Measurements from ENCODE around the gene EPHB1. TPM values are rescaled to one million over a fixed set of nuclear protein-coding genes. Genes with fewer than 3 reads are reported as not detected.

The EPHB1 gene
- total RNA-seq, 1 experiment from 2014 or later: 0.86 TPM

DNA sequence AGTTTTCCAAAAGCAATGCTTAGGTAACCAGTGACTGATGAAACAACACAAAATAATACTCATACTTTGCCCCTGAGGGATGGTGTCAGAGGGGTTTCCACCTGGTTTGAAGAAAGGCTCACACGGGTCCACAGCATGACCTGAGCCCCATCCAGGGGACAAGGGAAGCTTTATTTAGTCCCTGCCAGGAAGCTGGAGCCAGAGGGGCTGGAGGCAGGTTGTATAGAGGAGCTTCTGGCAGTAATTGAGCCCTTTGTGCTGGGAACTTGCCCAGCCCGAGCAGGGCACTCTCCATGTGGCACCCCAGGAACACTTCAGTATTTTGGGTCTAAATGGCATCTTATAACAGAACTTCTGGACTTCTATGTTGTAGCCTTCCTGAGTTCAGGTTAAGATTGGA is 39.2 kb upstream of the EPHB1 start:
- POLR2A ChIA-PET: no interaction called here
- DNase-seq (ENCODE audit: low read depth, low spot score) (no peak), ATAC-seq (no peak)
- Histone ChIP-seq H3K27ac (ENCODE audit: low read depth, low read length) (no peak overlapping the region), H3K4me1 (ENCODE audit: control insufficient read depth in 1 of 2, insufficient read depth in 2 of 2, low read length in 2 of 2) (no peaks in the 10 kb centered on the region), H3K27me3 (ENCODE audit: insufficient read depth, low read length) (peaks cover 25% of the 10 kb centered on the region; the same call in 1 of the 2 replicates), H3K9me2 (ENCODE audit: insufficient read depth) (no peaks in the 10 kb centered on the region), H3K9ac (ENCODE audit: low read length) (no peak overlapping the region), H2AFZ (ENCODE audit: low read depth, low read length, poor library complexity, severe bottlenecking) (no peak overlapping the region), H3K4me2 (ENCODE audit: low read length) (no peak overlapping the region), H3K4me3 (replicated peaks in 1 of 2; ENCODE audit: low read depth in 1 of 2, low read length in 2 of 2) (no peak overlapping the region), H3K79me2 (ENCODE audit: insufficient read depth, low read length) (no peaks in the 10 kb centered on the region), H3K36me3 (ENCODE audit: control insufficient read depth in 1 of 2, insufficient read depth in 2 of 2, low read length in 2 of 2) (no peaks in the 10 kb centered on the region), H4K20me1 (ENCODE audit: insufficient read depth) (no peaks in the 10 kb centered on the region), H3K9me3 (ENCODE audit: control insufficient read depth in 1 of 2, insufficient read depth in 1 of 2, low read depth in 1 of 2, low read length in 2 of 2) (no peaks in the 10 kb centered on the region)
- CTCF ChIA-PET: interaction anchor here (1.1 to 3.6 kb wide), 4 partner anchors 14 to 748 kb away, joined by 3 to 29 read pairs (median 4); no protein-coding TSS in a partner anchor
- no peak for TF ChIP-seq JUND (IDR thresholded peaks at IDR 0.05)
- no peak for TF ChIP-seq EZH2 (IDR thresholded peaks at IDR 0.05)
- TF ChIP-seq POLR2A (IDR thresholded peaks at IDR 0.05; ENCODE audit: borderline replicate concordance, extremely low read depth, insufficient read depth, insufficient read length): no peak
- no peak for TF ChIP-seq EGR1 (IDR thresholded peaks at IDR 0.05; ENCODE audit: low read depth)
- no peak for TF ChIP-seq FOSL1 (IDR thresholded peaks at IDR 0.05; ENCODE audit: low read depth)
- TF ChIP-seq YY1 (IDR thresholded peaks at IDR 0.05; ENCODE audit: extremely low read depth, insufficient replicate concordance, low read depth, low read length): no peak
- no peak for TF ChIP-seq ZNF274 (IDR thresholded peaks at IDR 0.05; ENCODE audit: low read depth, low read length)
- TF ChIP-seq, protein P1, sequence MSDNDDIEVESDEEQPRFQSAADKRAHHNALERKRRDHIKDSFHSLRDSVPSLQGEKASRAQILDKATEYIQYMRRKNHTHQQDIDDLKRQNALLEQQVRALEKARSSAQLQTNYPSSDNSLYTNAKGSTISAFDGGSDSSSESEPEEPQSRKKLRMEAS (IDR thresholded peaks at IDR 0.05): no peak
- TF ChIP-seq ZFX (IDR thresholded peaks at IDR 0.05): no peak
- TF ChIP-seq, protein P2, sequence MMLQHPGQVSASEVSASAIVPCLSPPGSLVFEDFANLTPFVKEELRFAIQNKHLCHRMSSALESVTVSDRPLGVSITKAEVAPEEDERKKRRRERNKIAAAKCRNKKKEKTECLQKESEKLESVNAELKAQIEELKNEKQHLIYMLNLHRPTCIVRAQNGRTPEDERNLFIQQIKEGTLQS (IDR thresholded peaks at IDR 0.05): no peak
- TF ChIP-seq EZH2phosphoT487 (IDR thresholded peaks at IDR 0.05; ENCODE audit: borderline replicate concordance): no peak
- no peak for TF ChIP-seq POLR2AphosphoS5 (IDR thresholded peaks at IDR 0.05; ENCODE audit: low read depth, low read length)
- no peak for TF ChIP-seq CEBPB (IDR thresholded peaks at IDR 0.05; ENCODE audit: low read depth)
- TF ChIP-seq CTCF (IDR thresholded peaks at IDR 0.05 in 2 of 3, conservative IDR thresholded peaks at IDR 0.05 in 1 of 3; ENCODE audit: borderline replicate concordance in 1 of 3, insufficient read depth in 1 of 3, low read depth in 2 of 3, low read length in 2 of 3): no peak
- no peak for TF ChIP-seq ELF1 (IDR thresholded peaks at IDR 0.05; ENCODE audit: borderline replicate concordance, low read depth)
- TF ChIP-seq TCF7L2 (IDR thresholded peaks at IDR 0.05; ENCODE audit: borderline replicate concordance, extremely low read depth, insufficient read depth, insufficient read length): no peak
- no peak for TF ChIP-seq SRF (IDR thresholded peaks at IDR 0.05; ENCODE audit: low read depth)
- TF ChIP-seq ZBTB33 (IDR thresholded peaks at IDR 0.05; ENCODE audit: extremely low read depth, insufficient replicate concordance, low read length): no peak
- RAD21 ChIA-PET (ENCODE audit: low non-redundant PET in 1 of 2, low total read pairs in 2 of 2, uncharacterized antibody in 2 of 2, unreplicated experiment in 2 of 2): no interaction called here
- intact Hi-C loops (cut with micrococcal nuclease): loop anchor here (1.0 kb wide), 1 partner anchor 155 kb away; no protein-coding TSS in a partner anchor
- BruUV-seq (replicated peaks): no TSS peak

All from HCT116 (cell line).